ENCODE data around the gene MXD4.

The MXD4 gene, protein sequence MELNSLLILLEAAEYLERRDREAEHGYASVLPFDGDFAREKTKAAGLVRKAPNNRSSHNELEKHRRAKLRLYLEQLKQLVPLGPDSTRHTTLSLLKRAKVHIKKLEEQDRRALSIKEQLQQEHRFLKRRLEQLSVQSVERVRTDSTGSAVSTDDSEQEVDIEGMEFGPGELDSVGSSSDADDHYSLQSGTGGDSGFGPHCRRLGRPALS

DNA sequence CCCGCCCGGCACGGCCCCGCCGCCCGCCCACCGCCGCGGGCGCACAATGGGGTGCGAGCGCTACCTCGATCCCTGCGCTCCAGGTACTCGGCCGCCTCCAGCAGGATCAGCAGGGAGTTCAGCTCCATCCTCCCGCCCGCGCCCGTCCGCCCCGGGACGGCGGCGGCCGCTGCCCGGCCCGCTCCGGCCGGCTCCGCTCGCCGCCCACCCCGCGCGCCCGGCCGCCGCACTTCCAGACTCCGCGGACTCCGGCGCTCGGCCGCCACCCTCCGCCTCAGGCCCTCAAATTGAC lies at the start of gene MXD4:
MXD4 (minus strand) TSS at position 257 of the 292 bp plus-strand sequence; CDS start at position 128, 129 bp downstream.
- DNase-seq: no peak

DNA sequence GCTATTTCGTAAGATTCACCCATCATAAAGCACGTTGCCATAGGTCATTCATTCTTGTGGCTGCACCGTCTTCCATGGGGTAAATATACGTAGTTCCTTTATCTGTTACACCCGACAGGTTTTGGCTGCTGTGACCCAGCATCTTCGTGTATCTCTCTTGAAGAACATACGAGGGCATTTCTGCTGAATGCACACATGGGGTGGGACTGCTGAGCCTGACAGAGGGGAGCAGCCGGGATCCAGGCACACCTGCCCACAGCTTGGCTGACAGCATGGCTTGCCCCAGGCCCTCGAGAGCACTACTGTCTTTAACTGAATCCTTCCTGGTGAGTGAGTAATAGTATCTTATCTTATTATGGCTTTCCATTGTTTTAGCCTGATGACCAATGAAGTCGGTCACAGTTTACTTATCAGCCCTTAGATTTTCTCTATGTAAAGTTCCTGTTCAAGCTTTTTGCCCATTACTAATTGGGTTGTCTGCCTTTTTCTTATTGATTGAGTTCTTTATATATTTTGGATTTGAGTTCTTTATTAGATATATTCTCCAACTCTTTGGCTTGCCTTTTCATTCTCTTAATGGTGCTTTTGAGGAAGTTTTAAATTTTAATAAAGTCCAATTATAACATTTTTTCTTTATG lies 45.0 kb upstream of the MXD4 start:
- no peak for DNase-seq

DNA sequence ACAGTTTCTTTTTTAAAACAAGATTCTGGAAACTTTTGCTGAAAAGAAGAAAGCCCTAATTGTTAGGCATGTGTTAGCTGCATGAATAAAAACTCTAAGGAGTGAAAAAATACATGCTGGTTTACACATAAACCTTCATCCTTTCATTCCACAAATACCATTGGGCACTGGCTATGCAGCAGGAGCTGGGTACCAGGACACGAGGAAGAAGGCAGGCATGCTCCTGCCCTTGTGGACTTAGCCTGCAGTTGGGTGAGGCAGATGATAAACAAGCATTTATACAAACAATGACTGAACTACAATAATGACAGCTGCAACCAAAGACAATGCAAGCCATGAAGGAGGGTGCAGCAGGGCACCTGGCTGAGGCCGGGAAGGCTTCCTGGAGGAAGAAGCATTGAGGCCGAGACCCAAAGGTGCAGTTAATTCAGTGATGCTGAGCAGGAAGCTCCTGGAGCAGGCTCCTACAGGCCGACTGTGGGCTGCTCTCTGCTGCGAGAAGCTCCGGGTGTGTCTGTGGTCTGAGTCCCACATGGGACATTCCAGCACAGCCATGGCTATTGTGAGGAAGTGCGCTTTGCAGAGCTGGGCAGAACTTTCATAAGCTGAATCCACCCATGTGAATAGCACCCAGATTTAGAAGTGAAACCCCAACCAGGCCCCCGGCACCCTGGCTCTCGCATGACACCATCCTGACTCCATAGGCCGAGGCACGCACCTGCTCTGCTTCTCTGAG lies 44.0 kb upstream of the MXD4 start:
- no peak for DNase-seq

DNA sequence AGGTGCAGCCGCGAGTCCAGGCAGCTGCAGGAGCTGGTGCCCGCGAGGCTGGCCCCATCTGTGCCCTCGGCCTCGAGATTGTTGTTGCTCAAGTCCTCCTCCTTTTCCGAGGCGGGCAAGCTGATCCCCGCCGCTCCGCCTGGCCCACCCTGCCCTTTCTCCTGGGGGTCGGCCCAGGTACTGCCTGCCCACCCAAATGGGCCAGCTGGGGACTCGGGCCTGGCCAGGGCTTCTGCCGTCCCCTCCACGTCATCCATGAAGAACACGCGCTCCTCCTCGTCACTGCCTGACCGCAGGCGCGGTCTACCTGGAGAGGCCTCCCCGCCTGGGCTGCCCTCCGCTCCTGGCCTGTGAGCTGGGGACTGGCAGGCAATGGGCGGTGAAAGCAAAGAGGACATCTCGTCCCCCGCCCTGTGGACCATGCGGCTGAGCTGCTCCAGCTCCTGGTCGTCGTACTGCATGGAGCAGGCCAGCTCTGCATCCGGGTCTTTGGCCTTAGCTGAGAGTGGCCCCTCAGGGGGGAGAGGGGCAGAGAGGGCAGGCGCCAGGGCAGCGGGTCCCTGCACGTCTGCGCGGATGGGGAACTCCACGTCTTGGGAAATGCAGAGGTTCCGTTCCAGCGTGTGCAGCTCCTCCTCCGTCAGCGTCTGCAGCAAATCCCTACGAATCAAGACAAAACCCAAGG lies 43.1 kb upstream of the MXD4 start:
- DNase-seq: no peak

DNA sequence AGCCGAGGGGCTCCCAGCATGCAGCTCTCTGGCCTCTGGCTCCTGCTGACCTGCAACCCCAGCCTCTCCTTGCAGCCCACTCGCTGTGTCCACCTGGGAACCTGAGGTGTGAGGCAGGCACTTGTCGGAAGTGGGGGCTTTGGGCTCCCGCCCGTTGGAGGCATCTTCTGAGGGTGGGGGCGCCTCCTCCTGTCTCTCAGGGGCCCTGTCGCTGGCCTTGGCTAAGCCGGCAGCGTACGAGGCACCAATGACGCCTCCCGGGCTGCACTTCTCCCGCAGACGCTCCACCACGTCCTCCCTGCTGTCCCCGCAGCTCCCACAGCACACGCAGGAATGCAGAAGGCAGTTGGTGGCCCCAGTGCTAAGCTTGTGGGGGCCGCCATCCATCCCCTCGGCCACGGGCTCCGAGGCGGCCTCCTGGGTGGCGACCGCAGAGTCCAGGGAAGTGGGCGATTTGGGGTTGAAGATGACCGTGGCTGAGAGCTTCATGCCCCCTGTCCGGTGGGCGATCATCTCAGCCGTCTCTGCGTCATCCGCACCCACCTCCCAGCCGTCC lies 42.5 kb upstream of the MXD4 start:
- no peak for DNase-seq

DNA sequence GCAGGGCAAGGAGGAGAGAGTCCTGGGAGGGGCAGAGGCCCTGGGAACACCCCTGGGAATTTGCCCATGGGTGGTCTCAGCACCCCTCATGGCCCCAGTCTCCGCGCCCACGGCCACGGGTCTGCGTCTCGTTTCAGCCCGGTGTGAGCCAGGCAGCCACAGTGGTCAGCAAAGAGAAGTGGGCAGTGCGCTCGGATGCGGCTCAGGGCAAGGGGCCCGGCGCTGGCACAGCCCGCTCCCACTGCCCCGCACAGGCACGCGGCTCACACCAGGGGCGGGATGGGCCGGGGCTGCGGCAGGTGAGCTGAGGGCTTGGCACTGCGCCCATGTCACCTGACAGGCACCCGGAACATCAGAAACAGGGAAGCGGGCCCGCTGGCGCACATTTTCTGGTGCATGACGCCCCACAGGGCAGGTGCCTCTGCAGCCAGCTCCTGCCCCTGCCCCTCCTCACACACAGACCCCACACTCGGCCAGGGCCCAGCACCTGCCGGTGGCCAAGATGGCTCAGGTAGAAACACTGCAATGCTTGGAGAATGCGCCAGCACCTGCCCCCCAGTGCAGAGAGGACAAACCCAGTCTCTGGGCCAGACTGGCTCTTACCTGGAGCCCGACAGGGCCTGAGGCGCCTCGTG lies 41.9 kb upstream of the MXD4 start:
- DNase-seq: no peak

DNA sequence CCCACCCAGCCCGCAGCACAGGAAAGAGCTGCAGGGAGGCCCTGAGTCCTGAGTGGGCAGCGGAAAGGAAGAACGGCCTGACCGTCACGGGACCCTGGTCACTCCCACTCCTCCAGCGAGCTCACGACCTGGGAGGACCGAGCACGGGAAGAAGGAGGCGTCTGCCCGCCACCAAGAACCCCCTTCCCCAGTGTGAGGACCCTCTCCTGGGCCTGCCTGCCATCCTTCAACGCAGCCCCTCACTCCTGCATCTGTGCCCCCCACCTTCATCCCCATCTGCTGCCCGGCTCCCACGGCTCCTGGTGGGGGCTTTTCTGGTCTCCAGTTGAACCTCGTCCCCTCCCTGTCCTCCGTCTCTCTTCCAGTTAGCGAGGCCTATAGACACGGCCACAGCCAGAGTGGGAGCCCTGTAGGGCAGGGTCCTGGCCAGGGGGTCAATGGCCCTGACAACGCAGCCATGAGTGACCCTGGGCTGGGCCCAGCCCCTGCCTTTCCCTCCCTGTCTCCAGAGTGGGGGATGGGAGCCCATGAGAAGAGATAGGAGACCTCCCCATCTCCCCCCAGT lies 41.3 kb upstream of the MXD4 start:
- no peak for DNase-seq

DNA sequence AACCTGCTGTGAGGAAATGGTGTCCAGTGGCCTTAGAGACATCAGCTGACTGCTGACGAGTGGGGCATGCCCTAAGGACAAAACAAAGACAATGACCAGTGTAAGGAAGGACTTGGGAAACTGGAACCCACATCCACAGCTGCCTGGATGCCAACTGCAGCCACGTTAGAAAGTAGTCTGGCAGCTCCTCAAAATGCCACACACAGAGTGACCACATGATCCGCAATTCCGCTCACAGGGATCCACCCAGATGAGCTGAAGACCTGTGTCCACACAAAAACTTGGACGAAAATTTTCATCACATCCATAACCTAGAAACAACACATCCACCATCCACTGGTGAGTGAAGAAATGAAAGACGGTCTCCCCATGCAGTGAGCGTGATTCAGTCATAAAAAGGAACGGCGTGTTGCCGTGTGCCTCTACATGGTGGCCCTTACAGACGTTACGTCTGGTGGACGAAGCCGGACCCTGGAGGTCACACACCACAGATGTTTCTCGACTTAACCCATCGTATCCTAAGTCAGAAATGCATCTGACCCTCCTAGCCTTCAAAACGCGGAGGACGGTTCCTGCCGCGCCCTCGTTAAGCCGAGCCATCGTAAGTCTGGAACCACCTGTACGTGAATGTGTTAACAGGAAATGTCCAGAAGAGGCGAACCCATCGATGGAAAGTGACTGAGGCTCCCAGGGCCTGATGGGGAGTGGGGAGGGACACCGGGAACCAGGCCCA lies 40.6 kb upstream of the MXD4 start:
- DNase-seq: no peak

DNA sequence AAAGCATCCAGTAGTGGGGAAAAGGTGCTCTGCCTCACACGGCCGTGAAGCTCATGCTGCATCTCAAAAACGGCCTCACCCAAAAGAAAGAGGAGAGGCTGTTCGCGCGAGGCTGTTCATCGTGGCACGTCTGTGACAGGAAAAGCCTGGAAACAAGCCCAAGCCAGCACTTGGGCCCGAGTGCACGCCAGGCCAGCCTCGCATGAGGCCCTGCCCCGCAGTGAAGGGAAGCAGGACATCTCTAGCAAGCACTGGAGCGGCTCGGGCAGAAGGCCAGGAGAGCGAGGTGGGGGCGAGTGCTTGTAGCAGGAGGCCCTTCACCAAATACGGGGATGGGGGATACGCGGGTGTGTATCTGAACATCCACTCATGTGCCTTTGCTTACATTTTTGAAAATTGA lies 39.9 kb upstream of the MXD4 start:
- no peak for DNase-seq

DNA sequence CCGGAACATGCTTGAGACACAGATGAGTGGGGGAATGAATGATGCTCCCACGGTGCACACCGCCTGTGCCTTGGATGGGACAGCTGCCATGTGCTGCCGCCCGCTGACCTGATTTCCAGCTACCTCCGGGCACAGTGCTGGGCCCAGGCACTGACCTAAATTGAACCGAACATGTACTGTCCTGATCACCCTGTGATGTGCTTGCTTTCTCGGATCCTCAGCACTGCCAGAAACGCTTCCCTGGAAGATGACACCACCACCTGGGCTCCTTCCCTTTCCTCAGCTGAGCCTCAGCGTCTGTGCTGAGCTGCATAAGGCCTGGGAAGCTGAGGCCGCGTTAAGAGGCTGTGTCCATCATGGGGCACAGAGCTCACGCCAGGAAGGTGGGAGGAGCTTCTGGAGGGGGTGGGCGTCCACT lies 39.3 kb upstream of the MXD4 start:
- DNase-seq: no peak

DNA sequence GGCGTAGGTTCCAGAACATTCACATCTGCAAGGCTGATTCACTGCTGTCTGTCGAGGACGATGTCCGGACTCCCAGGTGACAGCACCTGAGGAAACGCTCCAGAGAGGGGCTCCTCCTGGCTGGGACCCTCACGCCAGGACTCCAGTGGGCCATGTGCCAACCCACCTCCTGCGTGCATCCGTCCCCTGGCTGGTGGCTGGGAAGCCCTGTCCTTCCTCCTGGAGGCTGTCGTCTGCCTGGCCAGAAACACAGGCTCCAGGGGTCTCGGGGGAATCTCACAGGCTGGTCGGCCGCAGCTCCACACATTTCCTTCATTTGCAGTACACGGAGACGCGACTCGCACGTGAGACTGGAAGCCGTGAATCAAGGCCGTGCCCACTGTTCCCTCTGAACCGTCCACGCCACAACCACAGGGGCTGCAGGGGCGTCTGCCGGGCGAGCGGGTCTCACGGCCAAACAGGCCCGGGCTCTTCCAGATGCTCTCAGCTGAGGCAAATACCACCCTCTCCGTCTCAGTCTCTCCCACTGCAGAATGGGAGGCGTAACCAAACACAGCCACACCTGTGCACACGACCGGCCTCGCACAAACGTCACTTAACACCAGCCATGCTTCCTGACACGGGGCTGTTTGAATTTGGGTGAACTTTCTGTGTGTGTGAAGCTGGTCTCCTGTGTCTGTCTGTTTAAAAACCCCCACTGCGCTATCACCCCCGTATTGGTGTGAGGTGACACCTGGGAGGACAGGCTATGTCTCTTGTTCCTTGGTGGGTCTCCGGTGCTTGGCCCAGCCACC lies 38.7 kb upstream of the MXD4 start:
- DNase-seq: no peak

DNA sequence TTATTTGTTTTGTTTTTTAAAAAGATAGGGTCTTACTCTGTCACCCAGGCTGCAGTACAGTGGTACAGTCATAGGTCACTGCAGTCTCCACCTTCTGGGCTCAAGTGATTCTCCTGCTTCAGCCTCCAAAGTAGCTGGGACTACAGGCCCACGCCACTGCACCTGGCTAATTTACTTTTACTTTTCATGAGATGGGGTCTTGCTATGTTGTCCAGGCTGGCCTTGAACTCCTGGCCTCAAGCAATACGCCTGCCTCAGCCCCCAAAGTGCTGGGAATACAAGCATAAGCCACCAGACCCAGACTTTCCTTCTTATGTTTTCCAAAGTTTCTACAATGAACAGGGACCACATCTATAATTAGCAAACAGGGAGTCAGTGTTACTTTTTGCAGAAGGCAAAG lies 37.9 kb upstream of the MXD4 start:
- no peak for DNase-seq

DNA sequence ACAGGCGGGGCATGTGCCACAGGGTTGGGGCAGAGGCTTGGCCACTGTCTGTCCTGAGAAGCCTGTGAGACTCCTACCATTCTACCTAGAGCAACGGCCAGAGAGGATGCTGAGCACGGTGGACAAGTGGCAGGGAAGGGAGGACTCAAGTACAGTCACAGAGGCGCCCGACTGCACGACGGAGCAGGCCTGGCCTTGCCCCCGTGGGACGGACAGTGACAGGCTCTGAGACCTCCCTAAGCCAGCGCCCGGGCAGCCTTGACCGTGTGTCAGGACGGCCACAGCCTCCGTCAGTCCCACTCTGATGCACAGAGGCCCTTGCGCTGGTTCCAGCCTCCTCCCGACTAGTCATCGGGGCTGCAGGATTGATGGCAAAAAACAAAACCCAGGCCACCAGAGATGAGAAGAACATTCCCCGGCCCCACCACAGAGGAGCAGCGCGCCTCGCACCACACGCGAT lies 36.7 kb upstream of the MXD4 start:
- no peak for DNase-seq

DNA sequence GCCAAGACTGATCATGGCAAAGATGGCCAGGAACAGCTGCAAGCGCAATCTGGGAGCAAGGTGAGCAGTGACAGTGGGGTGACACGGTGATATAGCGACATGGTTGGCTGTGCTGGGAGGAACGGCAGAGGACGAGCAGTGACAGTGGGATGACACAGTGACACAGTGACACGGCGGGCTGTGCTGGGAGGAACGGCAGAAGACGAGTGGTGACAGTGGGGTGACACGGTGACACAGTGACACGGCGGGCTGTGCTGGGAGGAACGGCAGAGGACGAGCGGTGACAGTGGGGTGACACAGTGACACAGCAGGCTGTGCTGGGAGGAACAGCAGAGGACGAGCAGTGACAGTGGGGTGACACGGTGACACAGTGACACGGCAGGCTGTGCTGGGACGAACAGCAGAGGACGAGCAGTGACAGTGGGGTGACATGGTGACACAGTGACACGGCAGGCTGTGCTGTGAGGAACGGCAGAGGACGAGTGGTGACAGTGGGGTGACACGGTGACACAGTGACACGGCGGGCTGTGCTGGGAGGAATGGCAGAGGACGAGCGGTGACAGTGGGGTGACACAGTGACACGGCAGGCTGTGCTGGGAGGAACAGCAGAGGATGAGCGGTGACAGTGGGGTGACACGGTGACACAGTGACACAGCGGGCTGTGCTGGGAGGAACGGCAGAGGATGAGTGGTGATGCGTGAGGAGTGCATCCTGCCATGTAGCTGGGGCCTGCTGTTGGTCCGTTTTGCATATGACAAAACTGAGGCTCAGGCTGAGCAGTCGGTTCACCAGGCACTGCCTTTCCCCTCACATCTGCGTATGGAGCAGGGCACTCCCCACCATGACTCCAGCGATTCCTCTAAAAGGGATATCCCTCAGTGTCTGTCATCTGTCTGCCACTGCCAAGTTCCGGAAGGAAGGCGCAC lies 36.0 kb upstream of the MXD4 start:
- no peak for DNase-seq

DNA sequence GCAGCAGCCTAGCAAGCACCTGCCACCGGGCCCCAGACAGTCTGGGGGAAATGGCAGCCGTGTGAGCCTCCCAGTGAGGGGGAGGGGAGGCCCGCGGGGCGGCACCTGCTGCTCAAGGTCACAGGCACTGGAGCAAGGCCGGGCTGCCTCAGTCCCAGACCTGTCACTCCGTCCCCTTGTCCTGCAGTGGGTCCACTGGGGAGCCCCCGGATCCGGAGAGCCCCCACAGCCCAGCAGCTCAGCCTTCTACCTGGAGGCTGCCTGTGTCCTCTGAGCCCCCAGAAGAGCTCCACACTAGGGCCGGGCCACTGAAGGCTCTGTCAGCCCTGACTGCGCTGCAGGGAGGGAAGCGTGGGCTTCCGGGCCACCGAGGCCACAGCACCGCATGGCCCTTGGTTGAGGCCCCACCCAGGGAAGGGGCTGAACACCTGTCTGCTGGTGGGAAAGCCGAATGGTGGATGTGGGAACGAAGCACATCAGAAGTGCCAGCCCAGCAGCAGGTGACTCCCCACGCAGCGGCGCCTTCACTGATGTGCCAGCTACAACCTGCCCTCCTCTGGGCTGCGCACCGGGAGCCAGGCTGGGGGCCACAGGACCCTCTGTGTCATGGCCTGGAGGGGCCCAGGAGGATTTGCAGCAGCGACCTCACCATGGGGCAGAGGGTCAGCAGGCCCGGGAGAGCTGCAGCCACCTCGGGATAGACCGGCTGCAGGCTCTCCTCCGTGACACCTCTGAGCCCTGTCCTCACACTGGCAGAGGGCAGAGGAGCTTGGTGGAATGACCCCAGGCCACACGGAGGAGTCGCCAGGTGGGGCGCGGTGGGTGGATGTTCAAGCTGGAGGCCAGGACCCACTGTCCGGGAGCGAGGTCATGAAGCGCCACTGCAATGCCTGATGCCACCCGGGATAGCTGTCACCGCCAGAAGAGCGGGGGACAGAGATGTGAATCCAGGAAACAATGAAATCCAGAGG lies 35.0 kb upstream of the MXD4 start:
- DNase-seq: no peak

DNA sequence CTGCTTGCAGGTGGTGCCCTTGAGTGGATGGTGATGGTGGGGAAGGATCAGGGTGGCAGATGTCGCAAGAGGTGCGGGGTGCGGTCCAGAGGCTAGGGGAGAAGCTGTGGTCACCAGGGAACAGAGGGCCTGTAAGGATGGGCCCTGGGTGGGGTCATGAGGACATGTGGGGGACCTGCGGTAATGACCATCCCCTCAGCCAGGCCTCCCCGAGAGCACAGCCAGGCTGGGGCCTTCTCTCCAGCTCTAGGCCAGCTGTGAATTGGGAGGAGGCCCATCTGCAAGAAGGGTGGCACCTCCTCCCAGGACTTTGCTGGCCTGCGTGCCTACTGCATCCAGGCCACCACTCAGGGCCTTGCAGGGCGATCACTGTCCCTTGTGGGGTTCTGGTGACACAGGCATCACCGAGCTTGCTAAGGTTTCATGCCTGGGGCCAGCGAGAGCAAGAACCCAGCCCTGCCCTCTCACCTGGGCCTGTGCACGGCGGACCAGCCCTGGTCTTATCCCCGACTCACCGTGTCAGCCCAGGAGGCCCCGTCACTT lies 34.1 kb upstream of the MXD4 start:
- DNase-seq: no peak

DNA sequence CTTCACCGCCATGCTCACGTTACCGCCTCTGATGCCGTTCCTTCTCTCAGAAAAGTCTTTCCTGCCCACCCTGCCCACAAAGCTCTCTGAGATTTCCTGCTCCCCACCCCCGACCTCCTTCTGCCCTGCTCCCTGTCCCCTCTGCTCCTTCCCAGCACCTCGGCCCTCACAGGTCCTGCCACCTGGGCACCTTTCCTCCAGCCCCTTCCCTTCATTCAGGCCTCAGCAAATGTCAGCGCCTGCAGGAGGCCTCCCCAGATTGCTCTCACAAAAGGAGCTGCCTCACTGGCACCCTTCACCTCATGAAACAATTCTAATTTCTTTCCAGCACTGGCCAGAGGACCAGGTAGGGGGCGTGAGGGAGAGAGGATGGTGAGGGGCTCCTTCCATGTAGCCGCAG lies 33.6 kb upstream of the MXD4 start:
- DNase-seq: no peak

DNA sequence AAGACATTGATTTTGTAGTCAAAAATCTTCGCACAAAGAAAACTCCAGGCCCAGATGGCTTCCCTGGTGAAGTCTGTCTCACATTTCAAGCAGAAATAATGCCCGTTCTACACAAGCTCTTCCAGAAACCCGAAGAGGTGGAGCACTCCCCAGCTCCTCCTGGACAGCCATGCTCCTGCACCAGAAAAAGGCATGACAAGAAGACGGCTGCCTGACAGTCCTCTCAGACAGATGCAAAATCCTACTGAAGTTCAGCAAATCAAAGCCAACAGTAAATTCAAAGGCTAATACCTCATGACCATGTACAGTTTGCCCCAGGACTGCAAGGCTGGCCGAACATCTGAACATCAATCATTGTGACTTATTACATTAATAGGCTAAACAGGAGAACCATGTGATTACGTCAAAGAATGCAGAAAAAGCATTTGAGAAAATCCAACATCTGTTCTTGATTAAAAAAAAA lies 30.8 kb upstream of the MXD4 start:
- no peak for DNase-seq

Data from stimulated activated naive CD4-positive, alpha-beta T cell treated with Interleukin-2 at 50 U/mL for 16 hours (primary cell).